DMS53 treated with DMSO at 0.1 percent for 48 hours (cell line): ENCODE data around the gene MPPED1.

Experiments used
- DNase-seq: peaks from one replicate; lab custom pipeline; 2025; ENCODE audit not compliant: unreplicated experiment; lab: John Stamatoyannopoulos, UW

MPPED1 gene

DNA sequence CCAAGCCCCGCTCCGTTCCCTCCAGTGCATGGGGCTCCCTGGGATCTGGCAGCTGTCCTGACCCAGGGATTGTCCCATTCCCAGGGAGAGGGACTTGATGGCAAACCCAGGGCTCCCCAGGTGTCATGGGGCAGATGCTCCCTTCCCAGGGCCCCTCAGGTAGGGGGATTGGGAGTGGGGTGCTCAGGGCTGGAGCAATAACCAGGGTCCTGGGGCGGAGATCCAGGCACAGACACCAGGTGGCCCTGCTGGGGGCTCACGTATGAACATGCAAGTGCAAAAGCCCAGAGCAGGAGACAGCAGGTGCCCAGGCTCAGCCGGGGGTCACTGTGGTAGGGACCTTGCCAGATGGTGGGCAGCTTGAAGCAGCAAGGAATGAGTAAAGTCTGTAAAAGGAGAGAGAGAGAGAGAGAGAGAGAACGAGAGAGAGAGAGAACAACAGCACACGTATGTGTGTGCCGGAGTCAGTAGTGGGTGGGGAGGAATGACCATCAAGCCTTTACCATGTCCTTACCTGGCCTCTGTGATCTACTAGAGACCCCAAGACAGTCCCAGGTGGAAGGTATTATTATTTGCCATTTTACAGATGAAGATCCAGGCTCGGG is 19.3 kb upstream of the MPPED1 start:
- no peak for DNase-seq

DNA sequence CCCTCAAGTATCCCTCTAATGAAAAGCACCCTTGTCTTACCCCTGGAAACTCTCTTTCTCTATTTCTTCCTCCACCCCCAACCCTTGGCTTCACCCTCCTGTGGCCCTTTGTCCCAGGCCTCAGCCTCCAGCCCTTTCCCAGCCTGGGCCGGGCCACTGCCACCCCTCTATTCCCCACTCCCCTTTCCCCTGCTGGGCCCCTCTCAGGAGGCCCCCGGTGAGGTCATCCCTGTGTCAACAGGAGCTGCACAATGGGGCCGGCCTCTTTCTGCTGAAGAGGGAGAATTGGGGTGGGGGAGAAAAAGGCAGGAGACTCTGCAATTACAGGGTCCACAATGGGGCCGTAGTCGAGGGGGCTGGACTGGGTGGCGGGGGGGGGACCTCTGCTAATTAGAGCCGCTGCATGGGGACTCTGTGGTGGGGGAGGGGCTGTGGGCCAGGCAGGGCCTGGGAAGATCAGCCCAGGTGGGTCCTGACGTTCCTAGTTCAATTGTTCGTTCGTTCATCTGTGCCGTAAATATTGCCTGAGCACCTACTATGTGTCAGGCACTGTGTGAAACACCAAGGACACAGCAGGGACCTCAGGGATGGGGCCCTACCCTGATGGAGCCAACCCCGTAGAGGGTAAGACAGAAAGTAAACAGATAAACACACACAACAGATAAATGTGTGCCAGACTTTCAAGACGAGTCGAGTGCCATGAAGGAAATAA is 18.5 kb upstream of the MPPED1 start:
- peak; percentile 8 for DNase-seq

- no peak for DNase-seq
Measured at GRCh38 chr22:43393844-43394474, 17.9 kb upstream of the MPPED1 start.

DNA sequence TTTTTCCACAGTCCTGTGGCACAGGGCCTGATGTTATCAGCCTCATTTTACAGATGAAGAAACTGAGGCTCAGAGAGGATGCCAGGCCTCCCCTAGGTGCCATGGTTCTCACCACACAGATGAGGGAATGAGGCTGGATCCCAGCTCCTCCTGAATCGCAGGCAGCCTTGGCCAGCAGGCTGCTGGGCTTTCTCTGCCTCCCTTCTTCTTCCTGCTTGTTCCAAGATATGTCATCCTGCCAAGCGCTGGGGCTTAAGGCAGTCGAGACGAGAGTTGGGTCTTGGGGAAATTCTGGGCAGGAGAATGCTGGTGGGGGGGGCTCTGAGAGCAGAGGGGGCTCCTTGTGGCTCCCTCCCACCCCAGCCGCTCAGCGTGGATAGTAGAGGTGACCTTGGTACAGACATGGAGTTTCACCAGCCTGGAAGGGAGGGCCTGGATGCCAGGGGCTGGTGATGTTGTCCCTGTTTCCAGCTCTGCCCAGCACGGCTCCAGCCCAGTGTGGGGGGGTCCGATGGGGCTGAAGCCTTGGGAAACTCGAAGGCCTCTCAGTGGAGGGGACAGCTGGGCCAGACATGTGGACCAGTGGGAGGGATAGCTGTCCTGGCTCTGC is 16.6 kb upstream of the MPPED1 start:
- no peak for DNase-seq

- DNase-seq, result no peak
Measured at GRCh38 chr22:43396321-43396933, 15.4 kb upstream of the MPPED1 start.

- DNase-seq, result peak; percentile 21
Measured at GRCh38 chr22:43396934-43397457, 14.8 kb upstream of the MPPED1 start.

DNA sequence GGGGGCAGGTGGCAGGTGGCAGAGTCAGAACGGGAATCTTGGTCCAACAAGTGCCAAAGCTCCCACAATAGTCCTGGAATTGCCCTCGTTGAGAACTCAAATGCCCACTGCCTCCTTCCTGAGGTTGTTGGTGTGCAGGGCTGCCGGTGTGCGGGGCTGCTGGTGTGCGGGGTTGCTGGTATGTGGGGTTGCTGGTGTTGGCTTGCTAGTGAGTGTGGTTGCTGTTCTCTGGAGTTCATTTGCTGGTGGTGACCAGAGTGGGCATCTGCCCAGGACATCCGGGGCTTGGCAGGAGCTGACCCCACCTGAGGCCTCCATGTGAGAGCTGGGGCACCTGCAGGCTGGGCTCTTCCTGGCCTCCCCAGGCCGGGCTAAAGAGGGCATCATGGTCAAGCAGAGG is 14.0 kb upstream of the MPPED1 start:
- DNase-seq, result no peak

- no peak for DNase-seq
Measured at GRCh38 chr22:43398246-43398645, 13.6 kb upstream of the MPPED1 start.

- no peak for DNase-seq
Measured at GRCh38 chr22:43398910-43399309, 12.9 kb upstream of the MPPED1 start.

DNA sequence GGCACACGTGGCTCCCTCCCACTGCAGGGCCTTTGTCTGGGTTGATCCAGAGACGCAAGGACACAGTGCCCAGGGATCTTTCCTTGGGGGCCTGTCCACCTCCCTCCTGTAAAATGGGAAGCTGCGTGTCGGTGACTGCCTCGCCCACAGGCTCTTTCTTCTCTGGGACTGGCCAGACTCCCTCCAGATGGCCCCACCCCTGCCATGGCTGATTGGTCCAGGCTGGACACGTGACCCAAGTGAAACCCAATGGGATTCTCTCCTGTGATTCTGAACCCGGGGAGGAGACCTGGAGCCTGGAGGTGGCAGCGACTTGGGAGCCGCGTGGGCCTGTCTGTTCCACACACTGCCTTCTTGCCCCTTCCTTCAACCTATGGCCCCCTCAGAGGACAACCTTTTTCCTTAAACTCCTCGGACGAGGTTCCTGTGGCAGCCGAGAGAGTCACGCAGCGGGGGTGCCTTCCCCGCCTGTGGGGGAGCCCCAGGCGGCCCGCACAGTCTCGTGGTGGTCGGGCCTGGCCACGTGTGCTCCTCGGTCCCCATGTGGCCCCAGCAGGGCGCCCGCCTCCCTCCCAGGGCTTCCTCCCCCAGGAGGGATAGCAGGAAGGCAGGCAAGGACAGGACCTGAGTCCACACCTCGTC is 12.4 kb upstream of the MPPED1 start:
- DNase-seq, result no peak

- no peak for DNase-seq
Measured at GRCh38 chr22:43399980-43400358, 11.8 kb upstream of the MPPED1 start.

DNA sequence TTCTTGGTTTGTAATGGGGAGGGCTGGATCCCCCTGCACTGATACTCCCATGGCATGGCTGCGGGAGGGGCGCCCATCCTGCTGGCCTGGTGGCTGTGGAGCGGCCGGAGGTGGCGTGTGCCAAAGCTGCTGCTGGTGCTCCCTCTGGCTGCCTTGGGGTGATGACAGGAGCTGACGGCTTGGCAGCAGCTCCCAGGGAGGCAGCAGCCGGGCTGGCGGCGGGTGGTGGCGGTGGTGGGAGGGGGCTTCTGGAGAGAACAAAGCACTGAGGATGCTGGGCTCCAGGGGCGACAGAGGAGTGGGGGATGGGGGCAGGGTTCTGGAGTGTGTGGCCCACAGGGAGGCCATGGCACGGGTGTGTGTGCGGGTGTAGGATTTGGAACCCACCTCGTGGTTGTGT is 11.4 kb upstream of the MPPED1 start:
- no peak for DNase-seq

DNA sequence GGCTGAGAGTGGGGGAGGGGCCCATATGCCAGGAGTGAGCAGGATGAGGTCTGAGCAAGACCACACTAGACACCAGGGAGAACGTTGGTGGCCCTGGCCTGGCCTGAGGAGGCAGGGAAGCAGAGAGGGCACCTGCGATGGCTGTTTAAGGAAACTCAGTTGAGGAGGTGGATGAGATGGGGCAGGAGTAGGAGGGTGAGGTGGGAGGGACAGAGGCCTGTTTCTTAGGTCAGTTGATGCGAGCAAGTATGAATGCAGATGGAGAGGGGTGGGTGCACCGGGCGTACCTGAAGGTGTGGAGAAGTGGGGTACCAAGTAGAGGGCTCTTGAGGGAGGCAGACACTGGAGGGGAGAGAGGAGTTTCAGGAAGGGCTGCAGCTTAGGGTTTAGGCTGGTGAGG is 10.6 kb upstream of the MPPED1 start:
- no peak for DNase-seq

- no peak for DNase-seq
Measured at GRCh38 chr22:43401661-43402060, 10.2 kb upstream of the MPPED1 start.

- DNase-seq, result no peak
Measured at GRCh38 chr22:43402128-43402527, 9.7 kb upstream of the MPPED1 start.

DNA sequence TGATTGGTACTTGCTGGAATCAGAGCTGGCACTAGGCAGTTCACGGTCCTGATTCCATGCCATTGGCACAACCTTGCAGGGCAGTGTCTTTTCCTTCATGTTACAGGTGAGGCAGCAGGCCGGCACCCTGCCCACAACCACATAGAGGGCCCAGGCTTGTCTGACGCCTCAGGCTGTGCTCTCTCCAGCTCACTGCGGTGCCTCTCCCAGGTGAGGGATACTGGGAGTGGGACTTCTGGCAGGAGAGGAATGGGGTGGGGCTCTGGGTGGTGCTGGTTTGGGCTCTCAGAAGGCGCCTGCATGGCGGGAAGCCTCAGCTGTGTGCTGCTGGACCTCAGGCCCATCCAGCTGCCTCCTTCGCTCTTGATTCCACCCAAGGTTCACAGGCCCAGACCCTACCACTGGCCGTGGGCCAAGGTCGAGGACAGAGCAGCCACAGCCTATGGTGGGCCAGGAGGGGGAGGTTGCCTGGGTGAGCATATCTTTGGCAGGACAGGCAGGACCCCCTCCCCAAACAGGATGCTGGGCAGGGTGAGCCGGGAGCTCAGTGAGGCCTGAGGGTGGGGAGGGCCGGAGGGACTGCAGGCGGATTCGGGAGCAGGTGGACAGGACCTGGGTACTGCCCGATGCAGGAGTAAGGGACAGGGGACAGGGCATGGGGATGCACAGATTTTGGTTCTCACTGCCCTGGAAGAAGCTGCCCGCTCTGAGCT is 7.0 kb upstream of the MPPED1 start:
- no peak for DNase-seq

DNA sequence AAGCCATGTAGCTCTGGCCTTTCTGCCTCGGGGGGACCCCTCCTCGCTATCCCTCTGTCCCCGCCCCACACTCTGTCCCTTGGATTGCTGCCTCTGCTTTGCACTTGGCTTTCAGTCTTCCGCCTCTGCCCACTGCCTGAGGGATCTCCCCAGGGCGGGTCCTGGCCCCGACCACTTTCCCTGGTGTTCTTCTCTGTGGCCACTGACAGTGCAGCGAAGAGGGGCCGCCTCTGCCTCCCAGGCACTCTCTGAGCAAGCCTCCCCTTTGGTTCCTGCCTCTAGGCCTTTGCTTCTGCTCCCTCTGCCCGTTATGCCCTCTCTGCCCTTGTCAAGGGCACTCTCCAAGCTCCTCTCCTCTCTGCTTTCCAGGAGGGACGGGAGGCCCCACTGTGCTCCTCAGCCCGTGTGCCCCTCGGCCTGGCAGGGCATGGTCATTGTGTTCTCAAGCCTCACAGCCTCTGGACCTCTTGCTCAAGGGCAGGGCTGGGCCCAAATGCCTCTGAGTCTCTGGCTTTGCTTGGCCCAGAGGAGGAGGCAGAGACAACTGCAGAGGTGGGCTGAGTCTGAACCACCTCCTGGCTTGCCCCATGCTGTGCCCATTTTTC is 5.5 kb upstream of the MPPED1 start:
- no peak for DNase-seq

- no peak for DNase-seq
Measured at GRCh38 chr22:43407591-43407990, 4.2 kb upstream of the MPPED1 start.

- DNase-seq, result peak; percentile 8
Measured at GRCh38 chr22:43408009-43408408, 3.8 kb upstream of the MPPED1 start.

DNA sequence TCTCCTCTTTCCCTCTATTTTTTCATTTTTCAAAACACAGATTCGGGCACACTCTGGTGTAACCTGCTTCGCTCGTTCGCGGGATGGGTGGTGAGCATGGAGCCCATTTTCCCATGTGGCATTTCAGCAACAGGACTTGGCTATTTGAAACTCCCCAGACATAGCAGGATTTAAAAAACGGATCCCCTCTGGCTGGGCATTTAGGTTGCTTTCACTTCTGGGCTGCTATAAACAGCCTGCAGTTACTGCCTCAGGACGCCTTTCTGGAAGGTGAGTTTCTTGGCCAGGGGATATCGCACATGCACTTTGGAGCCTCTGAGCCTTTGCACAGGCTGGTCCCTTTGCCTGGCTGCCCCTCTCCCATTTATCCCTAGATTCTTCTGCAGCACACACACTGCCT is 2.8 kb upstream of the MPPED1 start:
- DNase-seq, result no peak
